GM19438 (cell line): Measurements from ENCODE around the gene ZNF804B.

Source experiments
- ATAC-seq: cut with Tn5 transposase; IDR thresholded peaks from one replicate; pipeline ENCODE4 v1.9.1; 2021; ENCODE audit warnings: low read depth; ENCODE audit not compliant: unreplicated experiment

The ZNF804B gene

GRCh38 chr7:88826222-88826621 is 66.7 kb downstream of the ZNF804B start:
- peak; percentile 57 for ATAC-seq

GRCh38 chr7:88835147-88835728 is 75.7 kb downstream of the ZNF804B start:
- ATAC-seq: no peak

GRCh38 chr7:88842201-88842600 is 82.7 kb downstream of the ZNF804B start:
- ATAC-seq: no peak

GRCh38 chr7:88845091-88845490 is 85.6 kb downstream of the ZNF804B start:
- no peak for ATAC-seq

GRCh38 chr7:88851220-88851619 is 91.7 kb downstream of the ZNF804B start:
- ATAC-seq: no peak

GRCh38 chr7:88859288-88859687 is 99.8 kb downstream of the ZNF804B start:
- ATAC-seq: no peak

- no peak for ATAC-seq
Measured at GRCh38 chr7:88866265-88866863, 106.9 kb downstream of the ZNF804B start.

- ATAC-seq: no peak
Measured at GRCh38 chr7:88867158-88867557, 107.7 kb downstream of the ZNF804B start.

- no peak for ATAC-seq
Measured at GRCh38 chr7:88868456-88868855, 109.0 kb downstream of the ZNF804B start.

- no peak for ATAC-seq
Measured at GRCh38 chr7:88881136-88881535, 121.6 kb downstream of the ZNF804B start.

- no peak for ATAC-seq
Measured at GRCh38 chr7:88885131-88885530, 125.6 kb downstream of the ZNF804B start.

GRCh38 chr7:88888684-88889083 is 129.2 kb downstream of the ZNF804B start:
- ATAC-seq: no peak

GRCh38 chr7:88910516-88910915 is 151.0 kb downstream of the ZNF804B start:
- no peak for ATAC-seq

- ATAC-seq: no peak
Measured at GRCh38 chr7:88912852-88913251, 153.4 kb downstream of the ZNF804B start.

GRCh38 chr7:88915615-88916014 is 156.1 kb downstream of the ZNF804B start:
- ATAC-seq: no peak

GRCh38 chr7:88919478-88920131 is 160.1 kb downstream of the ZNF804B start:
- no peak for ATAC-seq

GRCh38 chr7:88922944-88923343 is 163.4 kb downstream of the ZNF804B start:
- ATAC-seq: no peak

GRCh38 chr7:88928276-88928675 is 168.8 kb downstream of the ZNF804B start:
- no peak for ATAC-seq

- no peak for ATAC-seq
Measured at GRCh38 chr7:88929719-88930118, 170.2 kb downstream of the ZNF804B start.

- no peak for ATAC-seq
Measured at GRCh38 chr7:88933285-88933684, 173.8 kb downstream of the ZNF804B start.

- no peak for ATAC-seq
Measured at GRCh38 chr7:88942815-88943501, 183.5 kb downstream of the ZNF804B start.

GRCh38 chr7:88951826-88952225 is 192.3 kb downstream of the ZNF804B start:
- no peak for ATAC-seq
